HG02798 (cell line): ENCODE results near the gene PKN2.
A peak's percentile ranks its signal among the peaks of the same experiment; 100 is the strongest.
"Not testable (repeated sequence)": the region's sequence is repeated elsewhere in the genome, so short reads cannot be mapped to it uniquely, and the experiment has no call there.

Experiments used
- ATAC-seq: cut with Tn5 transposase; IDR thresholded peaks from one replicate; pipeline ENCODE4 v1.9.1; 2021; ENCODE audit warnings: mild to moderate bottlenecking; ENCODE audit not compliant: unreplicated experiment, poor library complexity

Gene PKN2

DNA sequence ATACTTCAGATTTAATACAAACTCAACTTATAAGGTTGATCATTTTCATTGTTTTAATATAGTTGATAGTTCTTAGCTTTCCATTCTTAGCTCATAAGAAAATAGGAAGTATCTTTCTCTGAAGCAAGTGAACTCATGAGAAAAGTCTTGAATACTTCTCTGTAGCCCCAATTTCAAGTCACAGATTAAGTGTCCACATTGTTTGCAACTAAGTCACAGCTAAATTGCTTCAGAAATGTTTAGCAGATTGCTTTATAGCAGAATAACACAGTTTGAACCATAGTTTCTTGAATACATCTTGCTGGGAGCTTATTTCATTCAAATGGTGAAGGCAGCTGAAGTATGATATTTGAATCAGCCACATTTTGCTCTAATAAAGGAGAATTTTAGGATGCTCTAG, 10.6 kb upstream of the PKN2 start:
- ATAC-seq = no peak

DNA sequence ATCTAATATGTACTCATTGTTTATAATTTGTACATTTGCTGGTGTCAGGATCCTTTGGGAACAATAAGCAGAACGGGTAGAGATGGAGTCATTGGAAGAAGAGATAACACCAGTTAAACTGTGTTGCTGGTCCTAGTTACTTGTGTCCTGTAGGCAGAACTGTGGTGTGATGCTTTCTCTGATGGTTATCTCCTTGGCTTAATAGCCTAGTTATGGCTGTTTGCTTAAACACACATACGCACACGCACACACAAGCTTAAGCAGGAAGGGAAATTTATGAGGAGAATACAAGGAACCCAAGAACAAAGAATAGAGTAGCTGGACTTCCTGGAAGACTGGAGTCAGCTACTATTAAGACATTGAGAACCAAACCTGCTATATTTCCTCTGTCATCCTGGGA, 5.7 kb upstream of the PKN2 start:
- no peak for ATAC-seq

DNA sequence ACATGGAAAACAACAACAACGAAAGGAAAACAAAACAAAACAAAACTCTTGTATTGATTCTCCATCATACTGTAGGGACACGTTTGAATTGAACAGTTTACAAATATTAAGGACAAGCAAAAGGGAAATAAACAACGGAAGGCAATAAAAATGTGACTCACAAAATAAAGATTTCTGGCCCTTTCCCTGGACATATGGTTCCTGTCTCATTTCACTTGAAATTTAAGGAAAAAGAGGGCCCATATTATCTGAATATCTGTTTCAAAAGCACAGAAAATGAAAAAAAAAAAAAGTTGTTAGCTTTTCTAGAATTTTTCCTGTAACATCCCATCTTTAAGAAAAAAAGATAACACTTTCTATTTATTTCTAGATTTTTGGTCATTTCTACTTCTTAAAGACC, 3.6 kb upstream of the PKN2 start:
- no peak for ATAC-seq

DNA sequence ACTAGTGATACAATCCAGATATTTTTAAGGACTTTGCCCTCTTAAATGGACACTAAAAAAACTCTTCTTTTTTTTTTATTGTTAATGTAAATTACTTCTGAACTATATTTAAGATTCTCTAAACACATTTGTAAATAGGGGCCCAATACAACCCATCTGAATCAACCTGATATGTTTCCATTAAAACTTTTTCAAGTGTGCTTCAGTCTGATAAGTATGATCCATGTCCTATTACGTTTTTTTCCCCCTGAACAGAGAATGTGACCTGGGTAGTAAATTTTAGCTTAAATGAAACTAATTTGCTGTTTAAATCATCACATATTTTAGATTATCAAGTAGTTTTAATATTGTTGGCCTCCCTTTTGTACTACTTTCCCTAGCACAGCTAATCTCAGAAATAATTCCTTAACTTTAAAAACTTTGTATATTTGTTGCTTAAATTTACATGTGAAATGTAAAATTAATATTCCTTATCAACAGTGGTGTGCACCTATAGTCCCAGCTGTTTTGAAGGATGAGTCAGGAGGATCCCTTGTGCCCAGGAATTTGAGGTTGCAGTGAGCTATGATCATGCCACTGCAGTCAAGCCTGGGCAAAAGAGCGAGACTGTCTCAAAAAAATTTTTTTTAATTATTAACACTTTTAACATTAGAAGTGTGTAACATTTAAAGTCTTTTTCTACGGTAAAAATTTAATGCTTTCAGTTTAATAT, 3.0 kb upstream of the PKN2 start:
- ATAC-seq = no peak

DNA sequence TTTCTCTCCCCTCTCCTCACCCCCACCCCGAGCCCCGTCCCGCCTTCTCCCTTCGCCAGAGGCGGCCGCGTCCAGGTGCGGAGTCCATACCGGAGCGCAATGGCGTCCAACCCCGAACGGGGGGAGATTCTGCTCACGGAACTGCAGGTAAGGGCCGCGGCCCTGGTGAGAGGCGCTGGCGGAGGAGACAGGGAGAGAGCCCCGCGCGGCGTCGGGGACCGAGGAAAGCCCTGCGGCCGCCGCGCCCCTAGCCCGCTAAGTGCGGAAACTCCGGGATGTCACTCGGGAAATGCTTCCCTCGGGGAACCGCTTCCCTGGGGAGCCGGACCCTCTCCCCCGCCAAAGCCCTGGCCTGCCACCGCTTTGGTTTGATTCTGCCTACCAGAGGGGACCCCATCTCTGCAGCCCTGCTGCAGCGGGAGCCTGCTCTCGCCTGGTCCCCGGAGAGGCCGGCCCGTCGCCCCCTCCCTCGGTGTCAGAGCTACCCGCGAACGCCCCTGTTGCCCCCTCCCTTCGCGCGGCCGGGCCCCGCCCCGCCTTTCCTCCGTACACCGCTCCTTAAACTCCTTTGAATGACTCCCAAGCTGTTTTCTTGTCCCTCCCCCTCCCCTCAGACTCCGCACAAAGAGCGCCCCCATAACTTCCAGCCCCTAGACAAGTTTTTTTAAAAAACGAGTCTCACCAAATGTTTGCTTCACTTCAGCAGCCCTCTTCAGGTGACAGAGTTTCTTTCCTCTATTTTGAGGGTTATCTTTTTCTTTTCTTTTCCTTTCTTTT, 597 bp downstream of the PKN2 start:
- ATAC-seq = peak; percentile 39

DNA sequence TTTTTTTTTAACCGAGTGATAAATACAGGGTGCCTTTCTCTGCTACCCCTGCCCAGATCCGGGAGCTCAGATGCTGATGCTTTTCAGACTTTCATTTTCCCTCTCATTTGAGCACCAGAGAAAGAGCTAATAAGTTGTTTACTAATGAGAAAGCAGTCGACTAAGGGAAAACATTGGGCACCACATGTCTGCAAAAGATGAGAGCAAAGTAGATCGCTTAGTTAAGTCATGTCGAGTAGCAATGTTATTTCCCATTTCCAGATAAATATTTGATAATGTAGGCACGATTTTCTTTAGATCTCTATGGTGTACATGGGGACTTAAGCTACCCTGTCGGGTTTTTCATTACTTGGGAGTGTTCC, 1.2 kb downstream of the PKN2 start:
- ATAC-seq = no peak

DNA sequence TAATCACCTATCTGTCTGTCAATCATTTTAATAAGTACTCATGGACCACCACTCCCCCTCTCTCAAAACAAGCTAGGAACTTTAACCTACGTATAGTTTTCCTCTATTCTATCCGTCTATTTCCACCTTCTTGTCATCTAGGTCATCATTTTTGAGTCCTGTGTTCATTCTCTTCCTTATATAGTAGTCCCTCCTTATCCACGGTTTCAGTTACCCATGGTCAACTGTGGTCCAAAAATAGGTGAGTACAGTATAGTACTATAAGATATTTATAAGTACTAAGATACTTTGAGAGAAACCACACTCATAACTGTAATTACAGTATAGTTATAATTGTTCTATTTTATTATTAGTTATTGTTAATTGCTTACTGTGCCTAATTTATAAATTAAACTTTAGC, 7.5 kb downstream of the PKN2 start:
- ATAC-seq = no peak

DNA sequence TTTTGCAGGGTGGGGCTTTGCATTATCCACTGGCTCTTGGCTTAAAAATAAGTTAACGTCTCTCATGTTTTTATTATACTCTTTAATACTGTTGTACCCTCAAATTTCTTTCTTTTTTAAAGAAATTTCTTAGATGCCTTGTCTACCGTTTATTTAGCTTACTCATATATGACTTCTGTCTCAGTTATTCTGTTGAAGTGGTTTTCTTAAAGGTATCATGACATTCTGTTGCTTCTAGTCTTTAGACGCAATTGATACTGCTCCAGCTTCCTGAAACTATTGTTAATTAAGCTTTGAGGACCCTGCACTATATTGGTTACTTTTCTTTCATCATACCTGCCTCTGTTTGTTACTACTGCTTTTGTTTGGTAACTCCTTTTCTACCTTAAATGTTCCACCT, 11.7 kb downstream of the PKN2 start:
- no peak for ATAC-seq

DNA sequence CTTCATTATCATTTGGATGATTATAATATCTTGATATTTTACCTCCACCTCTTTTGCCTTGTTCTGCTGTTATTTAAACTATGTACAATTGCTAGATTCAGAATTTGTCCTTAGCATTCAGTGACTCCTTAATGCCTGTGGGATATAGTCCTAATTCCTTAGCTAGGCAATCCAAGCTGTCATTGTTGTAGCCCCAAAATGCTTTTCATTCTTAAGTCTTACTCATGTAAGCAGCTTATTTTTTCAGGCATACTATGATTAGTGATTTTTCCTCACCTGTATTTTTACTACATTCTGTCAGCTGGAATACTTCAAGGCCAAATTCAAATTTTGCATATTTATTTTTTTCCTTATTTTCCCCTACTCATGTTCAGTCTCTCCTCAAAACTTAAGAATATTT, 13.4 kb downstream of the PKN2 start:
- ATAC-seq = no peak

DNA sequence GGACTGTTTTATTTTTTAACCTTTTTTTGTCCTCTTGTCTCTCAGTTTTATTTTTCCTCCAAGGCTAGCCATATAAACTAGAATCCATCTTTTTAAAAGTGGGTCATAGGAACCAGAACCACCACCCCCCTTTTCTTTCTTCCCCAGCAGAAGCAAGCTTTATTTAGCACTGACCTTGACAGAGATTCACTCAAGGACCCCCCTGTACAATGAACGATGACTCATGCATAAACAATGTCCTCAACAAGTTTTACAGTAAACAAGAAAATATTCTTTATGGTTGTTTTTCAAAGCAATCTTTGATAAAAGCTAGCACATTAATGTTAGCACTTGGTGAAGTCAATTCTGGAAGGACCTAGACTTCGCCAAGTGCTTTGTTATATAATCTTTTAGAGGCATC, 14.1 kb downstream of the PKN2 start:
- no peak for ATAC-seq

DNA sequence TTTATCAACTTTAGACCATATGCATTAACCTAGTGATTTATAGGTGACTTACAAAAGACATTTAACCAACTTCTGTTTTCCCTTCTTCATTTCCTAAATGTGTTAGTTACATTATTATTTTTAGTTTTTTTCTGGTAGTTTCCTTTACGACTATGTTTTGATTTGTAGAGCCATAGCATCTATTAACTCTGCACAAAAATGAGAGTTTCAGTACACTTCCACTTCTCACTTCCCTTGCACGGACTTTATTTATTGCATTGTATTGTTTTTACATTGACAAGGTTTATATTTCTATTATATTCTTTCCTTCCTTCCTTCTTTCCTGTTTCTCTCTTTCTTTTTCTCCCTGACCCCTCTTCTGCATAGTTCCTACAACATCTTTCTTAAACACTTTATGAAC, 14.7 kb downstream of the PKN2 start:
- no peak for ATAC-seq

DNA sequence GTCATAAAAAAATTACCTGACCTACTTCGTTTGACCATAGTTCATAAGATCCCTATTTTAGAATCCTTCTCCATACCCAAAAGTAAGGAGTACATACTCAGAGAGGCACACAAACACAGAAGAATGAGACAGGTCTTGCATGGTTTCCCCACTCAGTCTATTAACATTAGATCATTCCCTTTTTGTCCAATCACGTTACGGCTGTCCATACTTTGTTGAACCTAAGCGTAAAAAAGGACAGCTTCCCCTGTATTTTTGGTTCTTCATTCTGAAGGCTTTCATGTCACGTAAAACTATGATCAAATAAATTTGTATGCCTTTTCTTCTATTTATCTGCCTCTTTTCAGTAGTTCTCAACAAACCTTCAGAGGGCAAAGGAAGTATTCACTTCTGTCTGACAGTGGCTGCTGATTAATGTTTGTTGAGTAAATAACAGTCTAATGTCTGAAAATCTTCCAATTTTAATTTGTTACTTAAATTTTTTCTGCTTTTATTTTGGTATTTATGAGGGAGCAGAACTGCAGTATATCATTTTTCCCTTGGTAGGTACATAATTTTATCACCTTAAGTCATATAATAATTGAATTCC, 16.4 kb downstream of the PKN2 start:
- ATAC-seq = no peak

DNA sequence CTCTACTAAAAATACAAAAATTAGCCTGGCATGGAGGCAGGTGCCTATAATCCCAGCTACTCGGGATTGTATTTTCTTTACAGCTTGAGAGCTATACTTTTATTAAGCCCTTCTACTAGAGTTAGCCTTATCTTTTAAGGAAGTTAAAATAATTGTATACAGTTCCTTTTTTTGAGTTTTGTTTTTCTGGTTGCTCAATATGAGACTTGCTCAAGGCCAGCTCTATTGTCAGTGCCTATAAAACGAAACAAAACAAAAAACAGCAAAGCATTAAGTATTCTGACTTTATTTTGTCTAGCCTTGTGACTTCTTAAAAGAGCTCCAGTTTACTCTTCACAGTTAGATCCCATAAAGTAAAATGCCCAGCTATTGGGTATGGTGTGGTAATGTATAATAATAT, 17.2 kb downstream of the PKN2 start:
- ATAC-seq = peak; percentile 83

DNA sequence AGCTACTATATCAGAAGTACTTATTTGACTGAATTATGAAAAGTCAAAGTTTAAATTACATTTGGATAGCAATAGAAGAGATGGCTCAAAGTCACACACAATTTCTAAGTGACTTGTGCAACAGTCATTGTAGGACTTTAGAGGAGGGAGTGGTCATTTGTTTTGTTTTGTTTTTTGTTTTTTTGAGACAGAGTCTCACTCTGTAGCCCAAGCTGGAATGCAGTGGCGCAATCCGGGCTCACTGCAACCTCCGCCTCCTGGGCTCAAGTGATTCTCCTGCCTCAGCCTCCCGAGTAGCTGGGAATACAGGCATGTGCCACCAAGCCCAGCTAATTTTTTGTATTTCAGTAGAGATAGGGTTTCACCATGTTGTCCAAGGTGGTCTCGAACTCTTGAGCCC, 17.7 kb downstream of the PKN2 start:
- ATAC-seq = not testable (repeated sequence)

DNA sequence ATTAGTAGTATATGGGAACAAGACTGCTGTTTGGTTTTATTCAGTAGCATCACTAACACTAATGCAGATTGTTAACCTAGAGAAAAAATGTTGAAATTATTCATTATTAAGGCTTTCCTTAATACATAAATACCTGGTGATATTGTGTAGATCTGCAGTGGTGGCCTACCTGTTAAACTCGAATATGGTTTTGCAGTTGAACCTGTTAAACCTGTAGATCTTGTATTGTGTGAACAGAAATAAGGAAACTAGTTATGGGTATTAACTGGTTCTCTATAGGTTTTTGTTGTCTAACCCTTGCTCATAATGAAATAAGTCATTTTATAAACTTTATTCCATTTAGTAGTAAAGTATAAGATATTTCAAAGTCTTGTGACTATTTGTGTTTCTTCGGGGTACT, 23.9 kb downstream of the PKN2 start:
- ATAC-seq = no peak

DNA sequence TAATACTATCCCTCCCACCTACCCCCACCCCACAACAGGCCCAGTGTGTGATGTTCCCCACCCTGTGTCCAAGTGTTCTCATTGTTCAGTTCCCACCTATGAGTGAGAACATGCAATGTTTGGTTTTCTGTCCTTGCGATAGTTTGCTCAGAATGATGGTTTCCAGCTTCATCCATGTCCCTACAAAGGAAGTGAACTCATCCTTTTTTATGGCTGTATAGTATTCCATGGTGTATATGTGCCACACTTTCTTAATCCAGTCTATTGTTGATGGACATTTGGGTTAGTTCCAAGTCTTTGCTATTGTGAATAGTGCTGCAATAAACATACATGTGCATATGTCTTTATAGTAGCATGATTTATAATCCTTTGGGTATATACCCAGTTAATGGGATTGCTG, 28.8 kb downstream of the PKN2 start:
- ATAC-seq = not testable (repeated sequence)

DNA sequence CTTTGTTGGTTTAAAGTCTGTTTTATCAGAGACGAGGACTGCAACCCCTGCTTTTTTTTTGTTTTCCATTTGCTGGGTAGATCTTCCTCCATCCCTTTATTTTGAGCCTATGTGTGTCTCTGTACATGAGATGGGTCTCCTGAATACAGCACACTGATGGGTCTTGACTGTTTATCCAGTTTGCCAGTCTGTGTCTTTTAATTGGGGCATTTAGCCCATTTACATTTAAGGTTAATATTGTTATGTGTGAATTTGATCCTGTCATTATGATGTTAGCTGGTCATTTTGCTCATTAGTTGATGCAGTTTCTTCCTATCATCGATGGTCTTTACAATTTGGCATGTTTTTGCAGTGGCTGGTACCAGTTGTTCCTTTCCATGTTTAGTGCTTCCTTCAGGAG, 32.5 kb downstream of the PKN2 start:
- ATAC-seq = not testable (repeated sequence)

DNA sequence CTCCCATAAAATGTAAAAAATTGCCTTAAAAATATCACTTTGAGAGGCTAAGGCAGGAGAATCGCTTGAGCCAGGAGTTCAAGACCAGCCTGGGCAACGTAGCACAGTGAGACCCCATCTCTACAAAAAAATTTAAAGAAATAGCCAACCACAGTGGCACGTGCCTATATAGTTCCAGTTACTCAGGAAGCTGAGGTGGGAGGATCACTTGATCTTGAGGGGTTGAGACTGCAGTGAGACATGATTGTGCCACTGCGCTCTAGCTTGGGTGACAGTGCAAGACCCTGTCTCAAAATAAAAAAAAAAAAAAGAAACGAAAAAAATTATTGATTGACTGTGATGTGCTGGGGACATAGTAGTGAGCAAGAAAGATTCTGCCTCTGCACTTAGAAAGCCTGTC, 38.4 kb downstream of the PKN2 start:
- ATAC-seq = no peak

DNA sequence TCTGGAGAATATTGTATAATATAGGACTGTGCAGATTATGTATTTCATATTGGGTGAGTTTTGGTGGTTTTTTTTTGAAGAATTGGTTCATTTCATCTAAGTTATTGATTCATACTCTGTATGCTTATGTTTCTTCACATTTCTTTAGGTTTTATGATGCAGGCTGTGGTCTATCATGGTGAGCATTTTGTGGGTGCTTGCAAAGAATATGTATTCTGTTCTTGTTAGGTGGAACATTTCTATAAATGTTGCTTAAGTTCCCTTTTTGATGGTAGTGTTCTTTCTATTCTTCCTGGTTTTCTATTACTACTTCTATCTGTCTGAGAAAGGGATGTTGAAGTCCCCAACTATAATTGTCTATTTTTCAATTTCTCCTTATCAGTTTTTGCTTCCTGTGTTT, 42.6 kb downstream of the PKN2 start:
- ATAC-seq = no peak

DNA sequence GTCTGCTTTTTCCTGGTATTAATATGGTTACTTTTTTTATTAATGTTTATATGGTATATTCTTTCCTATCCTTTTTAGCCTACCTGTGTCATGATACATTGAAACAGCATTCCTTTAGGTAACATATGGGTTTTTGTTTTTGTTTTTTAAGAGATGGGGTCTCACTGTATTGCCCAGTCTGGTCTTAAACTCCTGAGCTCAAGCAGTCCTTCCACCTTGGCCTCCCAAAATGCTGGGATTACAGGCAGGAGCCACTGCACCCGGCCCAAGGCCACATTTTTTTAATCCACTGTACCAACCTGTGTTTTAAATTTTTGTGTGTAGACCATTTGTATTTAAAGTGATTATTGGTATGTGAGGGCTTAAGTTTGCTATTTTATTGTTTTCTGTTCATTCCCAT, 43.1 kb downstream of the PKN2 start:
- ATAC-seq = no peak

DNA sequence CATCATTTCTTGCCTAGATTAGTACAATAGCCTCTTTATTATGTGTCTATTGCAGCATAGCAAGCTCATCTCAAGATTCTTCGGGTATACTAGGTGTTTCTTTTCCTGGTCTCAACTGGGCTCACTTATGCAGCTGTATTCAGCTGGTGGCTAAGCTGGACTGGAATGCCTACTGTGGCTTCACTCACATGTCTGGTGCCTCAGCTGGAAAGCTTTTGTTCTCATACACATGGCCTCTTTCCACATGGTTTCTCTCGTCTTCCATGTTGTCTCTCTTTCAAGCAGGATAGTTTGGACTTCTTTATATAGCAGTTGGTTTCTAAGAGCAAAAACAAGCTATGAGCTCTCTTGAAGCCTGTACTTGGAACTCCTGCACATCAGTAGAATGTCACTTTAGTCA, 45.2 kb downstream of the PKN2 start:
- ATAC-seq = no peak
